Astrocyte of the spinal cord (primary cell): ENCODE data around the gene TAS1R2.

Experiments used
- DNase-seq: peaks from one replicate; pipeline ENCODE4 v3.0.0; 2011; ENCODE audit warnings: low read depth, low spot score
- H3K4me3 ChIP-seq: 2 replicates; pipeline ENCODE4 v1.5.1; 2011; ENCODE audit warnings: low read depth, mild to moderate bottlenecking, low read length, moderate library complexity
- CTCF ChIP-seq: IDR thresholded peaks from 2 replicates; pipeline ENCODE4 v1.5.1; 2012; ENCODE audit warnings: low read depth, mild to moderate bottlenecking, low read length, inconsistent platforms
- in situ Hi-C: cut with HindIII; loops from 2 replicates; pipeline ENCODE4 v1.10.0; 2017; ENCODE audit warnings: low sequenced_read_pairs

Gene TAS1R2

DNA sequence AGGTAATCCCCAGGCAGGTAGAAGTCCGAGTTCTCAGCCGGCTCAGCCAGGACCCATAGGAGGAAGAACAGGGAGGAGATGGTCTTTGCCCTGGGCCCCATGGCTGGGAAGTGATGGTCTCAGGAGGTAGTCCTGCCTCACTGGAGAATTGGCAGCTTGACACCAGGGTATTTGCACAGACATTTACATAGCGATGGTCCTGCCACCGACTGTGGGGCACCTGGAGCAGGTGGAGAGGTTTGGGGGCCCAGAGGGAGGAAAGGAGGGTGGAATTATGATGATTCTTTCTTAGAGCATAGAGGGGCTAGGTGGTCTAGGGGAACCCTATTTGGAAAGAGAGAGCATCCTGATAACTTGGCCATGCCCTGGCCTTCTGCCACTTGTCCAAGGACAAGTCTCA is at the start of gene TAS1R2:
Gene TAS1R2 (minus strand): TSS at position 101 of the 400 bp plus-strand sequence. CDS start 0 bp downstream, at position 101.
- no peak for DNase-seq
- no peak within 1 kb of the TSS for H3K4me3 ChIP-seq
- no peak for TF ChIP-seq CTCF
- in situ Hi-C loops, result no loop called here

DNA sequence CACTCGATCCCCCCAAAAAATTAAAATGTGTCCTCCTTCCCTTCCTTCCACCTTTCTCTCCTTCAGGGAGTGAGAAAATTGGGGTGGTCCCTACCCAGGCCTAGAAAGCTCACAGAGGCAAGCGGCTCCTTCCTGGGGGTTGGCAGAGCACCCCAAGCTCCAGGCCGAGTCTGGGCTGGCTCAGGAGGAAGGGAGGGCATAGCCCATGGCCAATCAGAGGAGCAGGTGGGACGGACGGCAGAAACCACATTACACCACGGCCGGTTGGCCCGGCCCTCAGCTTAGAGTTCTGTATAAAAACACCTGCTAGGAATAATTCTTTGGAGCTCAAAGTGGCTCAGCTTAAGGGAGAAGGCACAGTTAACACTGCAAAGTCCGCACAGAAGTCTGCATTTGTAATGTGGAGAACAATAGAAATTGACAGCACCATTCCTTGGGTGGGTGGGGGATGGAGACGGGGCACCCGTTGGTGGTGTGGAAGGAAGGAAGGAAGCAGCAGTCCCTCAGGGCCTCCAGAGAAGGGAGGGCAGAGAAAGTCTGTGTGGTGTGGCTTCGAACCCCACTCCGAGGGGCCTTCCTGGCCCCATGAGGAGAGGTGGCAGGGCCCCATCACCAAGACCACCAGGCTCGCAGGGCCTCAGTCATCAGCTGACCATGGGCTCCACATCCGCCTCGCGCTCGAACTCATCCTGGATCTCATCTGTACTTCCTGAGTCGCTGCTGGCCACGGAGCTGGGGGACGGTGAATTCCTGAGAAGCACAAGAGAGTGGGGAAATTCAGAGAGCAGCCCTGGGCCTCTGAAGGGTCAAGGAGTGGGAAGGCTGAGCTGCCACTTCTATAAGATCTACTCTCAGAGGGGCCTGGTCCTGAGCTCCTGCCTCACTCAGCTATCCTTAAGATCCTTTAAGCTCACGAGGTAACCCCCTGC is 48.7 kb upstream of the TAS1R2 start:
- no peak overlapping the region for H3K4me3 ChIP-seq
- in situ Hi-C loops, result no loop called here
- no peak for TF ChIP-seq CTCF
- DNase-seq, result no peak

DNA sequence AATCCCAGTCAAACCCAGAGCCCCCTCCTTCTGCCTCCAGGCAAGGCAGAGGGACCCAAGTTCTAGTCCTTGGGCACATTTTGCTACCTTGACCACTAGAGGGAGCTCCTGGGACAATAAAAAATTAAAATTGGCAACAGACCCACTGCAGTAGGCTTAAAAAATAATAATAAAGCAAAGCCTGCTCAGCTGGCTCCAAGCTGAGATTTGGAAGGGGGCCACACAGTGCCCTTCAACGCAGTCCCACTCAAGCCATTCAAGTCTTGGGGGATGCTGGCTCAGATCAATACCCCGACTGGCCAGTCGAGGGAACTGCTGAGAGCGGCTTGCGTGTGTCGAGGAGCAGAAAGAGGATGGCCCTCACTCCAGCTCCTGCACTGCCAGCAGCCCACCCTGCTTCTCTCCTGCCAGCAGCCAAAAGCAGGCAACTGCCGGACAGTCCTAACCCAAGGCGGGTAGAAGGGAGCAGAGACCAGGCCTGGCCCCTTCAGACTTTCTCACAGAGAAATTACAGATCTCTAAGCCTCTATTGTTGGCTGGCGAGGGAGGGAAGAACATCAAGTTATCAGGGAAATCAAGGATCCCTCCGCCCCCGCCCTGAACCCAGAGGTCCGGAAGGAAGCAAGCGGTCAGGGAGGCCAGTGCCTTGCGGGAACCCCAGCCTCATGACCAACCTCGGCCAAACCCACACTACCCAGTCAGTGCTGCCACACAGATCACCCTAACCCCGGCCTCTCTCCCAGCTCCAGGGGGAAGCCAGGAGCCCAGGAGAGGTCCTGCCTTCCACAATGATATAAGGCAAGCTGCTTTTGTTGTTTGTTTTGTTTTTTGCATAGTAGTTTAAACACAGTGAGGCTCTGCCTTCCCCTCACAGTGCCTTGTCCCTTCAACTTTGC is 47.8 kb upstream of the TAS1R2 start:
- in situ Hi-C loops, result no loop called here
- H3K4me3 ChIP-seq, result no peak overlapping the region
- TF ChIP-seq CTCF, result peak; percentile 72
- DNase-seq, result peak; percentile 69

GRCh38 chr1:18903291-18903756 is 43.9 kb upstream of the TAS1R2 start:
- DNase-seq, result no peak
- TF ChIP-seq CTCF, result no peak
- in situ Hi-C loops, result no loop called here
- peak overlapping the region; percentile 76 for H3K4me3 ChIP-seq

GRCh38 chr1:18902523-18903290 is 43.2 kb upstream of the TAS1R2 start, which contains the start of gene ALDH4A1:
Gene ALDH4A1, minus strand, starts transcription at chr1:18902555. Its CDS starts 32 bp downstream, at chr1:18902523.
- peak; percentile 99 for DNase-seq
- in situ Hi-C loops, result no loop called here
- TF ChIP-seq CTCF, result no peak
- H3K4me3 ChIP-seq, result peak within 1 kb of the TSS; percentile 76

DNA sequence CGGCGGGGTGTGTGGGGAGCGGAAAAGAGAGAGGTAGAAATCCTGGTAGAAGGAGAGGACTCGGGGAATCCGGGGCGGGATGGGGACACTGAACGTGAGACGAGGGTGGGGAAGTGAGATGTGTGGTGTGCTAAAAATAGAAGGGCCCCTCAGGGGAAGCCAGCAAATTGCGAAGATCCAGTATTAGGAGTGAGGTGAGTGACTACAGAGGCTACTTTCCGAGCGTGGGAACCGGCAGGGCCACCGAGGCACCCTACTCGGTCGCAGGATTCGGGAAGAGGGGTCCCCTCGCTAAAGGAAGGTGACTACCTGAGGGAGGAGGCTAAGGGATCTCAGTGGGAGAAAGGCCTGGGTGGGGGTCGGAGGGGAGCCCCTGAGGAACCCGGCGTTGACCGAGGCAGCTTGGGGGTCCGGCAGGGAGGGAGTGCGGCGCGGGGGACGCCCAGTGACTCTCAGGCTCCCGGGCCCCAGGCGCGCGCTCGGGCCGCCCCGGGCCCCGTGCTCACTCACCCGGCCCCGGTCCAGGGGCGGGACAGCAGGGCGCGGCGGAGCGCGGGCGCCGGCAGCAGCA is 42.6 kb upstream of the TAS1R2 start:
- in situ Hi-C loops, result no loop called here
- DNase-seq, result no peak
- peak overlapping the region; percentile 76 for H3K4me3 ChIP-seq
- TF ChIP-seq CTCF, result no peak
